Measurements from ENCODE around the gene GTF2A1. TPM values are rescaled to one million over a fixed set of nuclear protein-coding genes. Genes with fewer than 3 reads are reported as not detected.

GTF2A1 gene
- total RNA-seq, 1 experiment from 2014 or later, result 49.0 TPM

DNA sequence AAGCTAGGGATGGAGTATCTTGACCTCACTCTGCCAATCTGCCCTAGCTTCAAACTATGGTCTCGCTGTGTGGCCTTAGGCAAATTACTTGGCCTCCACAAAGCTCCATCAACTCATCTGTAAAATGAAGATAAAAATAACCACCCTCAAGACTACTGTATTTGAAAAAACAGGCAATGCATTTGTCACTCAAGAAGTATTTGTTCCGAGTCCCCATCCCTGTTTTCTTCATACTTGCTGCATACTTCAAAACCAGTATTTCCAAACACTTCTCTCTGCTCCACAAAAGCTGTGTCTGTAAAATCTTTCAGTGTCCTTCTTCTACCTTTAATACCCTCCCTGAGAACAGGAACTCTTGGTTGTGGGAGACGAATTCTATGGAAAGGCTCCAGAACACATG lies 47.9 kb downstream of the GTF2A1 start:
- Mint-ChIP-seq H3K36me3 (no peaks in the 10 kb centered on the region), H3K4me1 (peaks cover 6% of the 10 kb centered on the region), H3K9me3 (peaks cover 6% of the 10 kb centered on the region), H3K27me3 (ENCODE audit: low read depth) (no peaks in the 10 kb centered on the region; the same call in 1 of the 2 replicates), H3K4me3 (no peak overlapping the region), H3K27ac (no peak overlapping the region)
- POLR2A ChIA-PET, result interaction anchor here (0.7 kb wide), 1 partner anchor 46 kb away, joined by 4 read pairs; no protein-coding TSS in a partner anchor
- DNase-seq (ENCODE audit: low spot score), result no peak
- TF ChIP-seq, protein P1, sequence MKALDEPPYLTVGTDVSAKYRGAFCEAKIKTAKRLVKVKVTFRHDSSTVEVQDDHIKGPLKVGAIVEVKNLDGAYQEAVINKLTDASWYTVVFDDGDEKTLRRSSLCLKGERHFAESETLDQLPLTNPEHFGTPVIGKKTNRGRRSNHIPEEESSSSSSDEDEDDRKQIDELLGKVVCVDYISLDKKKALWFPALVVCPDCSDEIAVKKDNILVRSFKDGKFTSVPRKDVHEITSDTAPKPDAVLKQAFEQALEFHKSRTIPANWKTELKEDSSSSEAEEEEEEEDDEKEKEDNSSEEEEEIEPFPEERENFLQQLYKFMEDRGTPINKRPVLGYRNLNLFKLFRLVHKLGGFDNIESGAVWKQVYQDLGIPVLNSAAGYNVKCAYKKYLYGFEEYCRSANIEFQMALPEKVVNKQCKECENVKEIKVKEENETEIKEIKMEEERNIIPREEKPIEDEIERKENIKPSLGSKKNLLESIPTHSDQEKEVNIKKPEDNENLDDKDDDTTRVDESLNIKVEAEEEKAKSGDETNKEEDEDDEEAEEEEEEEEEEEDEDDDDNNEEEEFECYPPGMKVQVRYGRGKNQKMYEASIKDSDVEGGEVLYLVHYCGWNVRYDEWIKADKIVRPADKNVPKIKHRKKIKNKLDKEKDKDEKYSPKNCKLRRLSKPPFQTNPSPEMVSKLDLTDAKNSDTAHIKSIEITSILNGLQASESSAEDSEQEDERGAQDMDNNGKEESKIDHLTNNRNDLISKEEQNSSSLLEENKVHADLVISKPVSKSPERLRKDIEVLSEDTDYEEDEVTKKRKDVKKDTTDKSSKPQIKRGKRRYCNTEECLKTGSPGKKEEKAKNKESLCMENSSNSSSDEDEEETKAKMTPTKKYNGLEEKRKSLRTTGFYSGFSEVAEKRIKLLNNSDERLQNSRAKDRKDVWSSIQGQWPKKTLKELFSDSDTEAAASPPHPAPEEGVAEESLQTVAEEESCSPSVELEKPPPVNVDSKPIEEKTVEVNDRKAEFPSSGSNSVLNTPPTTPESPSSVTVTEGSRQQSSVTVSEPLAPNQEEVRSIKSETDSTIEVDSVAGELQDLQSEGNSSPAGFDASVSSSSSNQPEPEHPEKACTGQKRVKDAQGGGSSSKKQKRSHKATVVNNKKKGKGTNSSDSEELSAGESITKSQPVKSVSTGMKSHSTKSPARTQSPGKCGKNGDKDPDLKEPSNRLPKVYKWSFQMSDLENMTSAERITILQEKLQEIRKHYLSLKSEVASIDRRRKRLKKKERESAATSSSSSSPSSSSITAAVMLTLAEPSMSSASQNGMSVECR (CRISPR knock-in tag; IDR thresholded peaks at IDR 0.05; ENCODE audit: borderline replicate concordance), result no peak
- no peak for TF ChIP-seq CBFB (CRISPR knock-in tag; IDR thresholded peaks at IDR 0.05; ENCODE audit: low read depth)
- no peak for TF ChIP-seq CREB1 (CRISPR knock-in tag; IDR thresholded peaks at IDR 0.05)
- no peak for TF ChIP-seq ZNF281 (CRISPR knock-in tag; IDR thresholded peaks at IDR 0.05)
- no peak for TF ChIP-seq NR2C2 (CRISPR knock-in tag; IDR thresholded peaks at IDR 0.05)
- TF ChIP-seq MYBL2 (CRISPR knock-in tag; IDR thresholded peaks at IDR 0.05), result no peak
- CTCF ChIA-PET, result interaction anchor here (1.0 to 1.1 kb wide), 2 partner anchors 9 to 292 kb away, joined by 3 to 5 read pairs; no protein-coding TSS in a partner anchor
- no peak for ATAC-seq

DNA sequence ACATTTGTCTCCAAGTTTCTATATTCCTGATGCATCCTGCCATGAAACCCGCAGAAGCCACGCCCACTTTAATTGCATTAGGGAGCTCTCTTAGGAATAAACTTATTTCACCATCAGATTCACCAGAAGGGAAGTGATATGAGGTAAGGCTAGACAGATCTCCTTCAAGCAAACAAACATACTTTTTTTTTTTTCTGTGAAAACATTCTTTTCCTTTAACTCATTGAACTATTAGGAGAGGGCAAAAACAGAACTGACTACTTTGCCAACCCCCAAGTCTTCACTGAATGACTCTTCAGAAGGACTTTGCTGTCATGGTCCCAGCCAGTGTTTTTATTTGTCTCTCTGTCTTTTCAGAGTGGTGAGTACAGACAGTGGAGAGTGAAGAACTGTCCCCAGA lies 48.4 kb downstream of the GTF2A1 start:
- Mint-ChIP-seq H3K4me1 (peaks cover 6% of the 10 kb centered on the region), H3K27ac (no peak overlapping the region), H3K4me3 (no peak overlapping the region), H3K36me3 (no peaks in the 10 kb centered on the region), H3K9me3 (peaks cover 6% of the 10 kb centered on the region), H3K27me3 (ENCODE audit: low read depth) (no peaks in the 10 kb centered on the region; the same call in 1 of the 2 replicates)
- ChIA-PET CTCF (interaction anchor here (1.0 to 1.1 kb wide), 2 partner anchors 8 to 293 kb away, joined by 3 to 5 read pairs; no protein-coding TSS in a partner anchor), POLR2A (interaction anchor here (0.7 kb wide), 1 partner anchor 46 kb away, joined by 4 read pairs; no protein-coding TSS in a partner anchor)
- ATAC-seq (no peak), DNase-seq (ENCODE audit: low spot score) (no peak)
- TF ChIP-seq GABPB1 (CRISPR knock-in tag; IDR thresholded peaks at IDR 0.05) (no peak), ZNF512 (CRISPR knock-in tag; IDR thresholded peaks at IDR 0.05; ENCODE audit: borderline replicate concordance) (no peak), NR1H2 (CRISPR knock-in tag; IDR thresholded peaks at IDR 0.05) (no peak), CREM (CRISPR knock-in tag; IDR thresholded peaks at IDR 0.05) (no peak), ATF1 (CRISPR knock-in tag; IDR thresholded peaks at IDR 0.05) (no peak), ETV6 (CRISPR knock-in tag; IDR thresholded peaks at IDR 0.05) (no peak), GTF2I (CRISPR knock-in tag; conservative IDR thresholded peaks at IDR 0.05) (no peak), NFATC4 (CRISPR knock-in tag; IDR thresholded peaks at IDR 0.05) (no peak), ELF4 (CRISPR knock-in tag; IDR thresholded peaks at IDR 0.05; ENCODE audit: low read depth) (no peak), TP53 (CRISPR knock-in tag; IDR thresholded peaks at IDR 0.05) (no peak), ZNF138 (CRISPR knock-in tag; conservative IDR thresholded peaks at IDR 0.05) (no peak), NR2C2 (CRISPR knock-in tag; IDR thresholded peaks at IDR 0.05) (no peak), CDX4 (CRISPR knock-in tag; IDR thresholded peaks at IDR 0.05; ENCODE audit: borderline replicate concordance) (no peak)
- TF ChIP-seq, protein P1 (CRISPR knock-in tag; IDR thresholded peaks at IDR 0.05; ENCODE audit: borderline replicate concordance), result no peak
- TF ChIP-seq, protein P2, sequence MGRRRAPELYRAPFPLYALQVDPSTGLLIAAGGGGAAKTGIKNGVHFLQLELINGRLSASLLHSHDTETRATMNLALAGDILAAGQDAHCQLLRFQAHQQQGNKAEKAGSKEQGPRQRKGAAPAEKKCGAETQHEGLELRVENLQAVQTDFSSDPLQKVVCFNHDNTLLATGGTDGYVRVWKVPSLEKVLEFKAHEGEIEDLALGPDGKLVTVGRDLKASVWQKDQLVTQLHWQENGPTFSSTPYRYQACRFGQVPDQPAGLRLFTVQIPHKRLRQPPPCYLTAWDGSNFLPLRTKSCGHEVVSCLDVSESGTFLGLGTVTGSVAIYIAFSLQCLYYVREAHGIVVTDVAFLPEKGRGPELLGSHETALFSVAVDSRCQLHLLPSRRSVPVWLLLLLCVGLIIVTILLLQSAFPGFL (CRISPR knock-in tag; IDR thresholded peaks at IDR 0.05; ENCODE audit: borderline replicate concordance), result no peak
